ENCODE measurements around the gene ABCF3.

Gene ABCF3

DNA sequence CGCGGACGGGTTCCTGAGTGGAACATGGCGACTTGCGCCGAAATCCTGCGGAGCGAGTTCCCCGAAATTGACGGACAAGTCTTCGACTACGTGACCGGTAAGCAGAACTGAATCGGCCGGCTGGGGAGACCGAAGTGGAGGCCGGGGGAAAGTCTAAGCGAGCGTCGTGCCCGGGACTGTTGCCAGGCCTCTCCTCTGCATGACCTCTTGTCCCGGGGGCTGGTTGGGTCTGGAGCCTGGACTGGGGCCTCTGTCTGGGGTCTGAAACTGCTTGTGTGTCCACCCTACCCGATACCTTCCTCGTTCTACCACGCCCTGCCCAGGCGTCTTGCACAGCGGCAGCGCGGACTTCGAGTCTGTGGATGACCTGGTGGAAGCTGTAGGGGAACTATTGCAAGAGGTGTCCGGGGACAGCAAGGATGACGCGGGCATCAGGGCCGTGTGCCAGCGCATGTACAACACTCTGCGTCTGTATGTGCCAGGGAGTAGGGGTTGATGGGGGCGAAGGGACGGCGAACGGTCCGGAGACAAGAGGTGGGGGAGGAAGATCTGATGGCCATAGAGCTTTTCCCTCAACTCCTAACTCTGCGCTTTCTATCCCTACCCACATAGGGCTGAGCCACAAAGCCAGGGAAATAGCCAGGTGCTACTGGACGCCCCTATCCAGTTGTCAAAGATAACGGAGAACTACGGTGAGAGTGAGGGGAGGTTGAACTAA is at the start of gene ABCF3:
Gene ABCF3, plus strand, starts transcription at position 16 of the 718 bp plus-strand sequence. Its CDS starts 9 bp downstream, at position 25.
- Histone ChIP-seq H3K4me1 (ENCODE audit: control insufficient read depth, insufficient read depth, low read length) (0 out of 2 replicates have a peak, but pooled peaks cover 5% of the 10 kb centered on the region), H3K27ac (ENCODE audit: extremely low read depth, low read depth, low read length) (peak within 1 kb of the TSS; percentile 84), H3K4me3 (ENCODE audit: low read depth, low read length) (peak within 1 kb of the TSS; percentile 91), H3K9me3 (ENCODE audit: control insufficient read depth, insufficient read depth, low read depth, low read length) (no peaks in the 10 kb centered on the region), H3K36me3 (ENCODE audit: control insufficient read depth in 2 of 2, insufficient read depth in 1 of 2, low read length in 2 of 2) (peaks cover under 1 to 76% of the 10 kb centered on the region in 2 experiments; a peak in 2 of 3 replicates)
- POLR2A ChIA-PET: interaction anchor here (1.0 to 2.3 kb wide), 9 partner anchors 9 to 63 kb away, joined by 3 to 34 read pairs (median 4); partner anchors contain the start of genes AP2M1, EEF1AKMT4, EIF2B5 and VWA5B2
- CTCF ChIA-PET: interaction anchor here (0.5 to 1.0 kb wide), 6 partner anchors 40 to 930 kb away, joined by 3 to 5 read pairs (median 4); no protein-coding TSS in a partner anchor
- no peak for TF ChIP-seq ZBTB1 (tag by site-specific recombination; IDR thresholded peaks at IDR 0.05)
- no peak for TF ChIP-seq ZNF571 (tag by site-specific recombination; IDR thresholded peaks at IDR 0.05)
- no peak for TF ChIP-seq ZNF10 (tag by site-specific recombination; IDR thresholded peaks at IDR 0.05)
- TF ChIP-seq ZNF610 (tag by site-specific recombination; IDR thresholded peaks at IDR 0.05; ENCODE audit: borderline replicate concordance): no peak
- TF ChIP-seq SP2 (tag by site-specific recombination; IDR thresholded peaks at IDR 0.05): no peak
- TF ChIP-seq YY2 (tag by site-specific recombination; IDR thresholded peaks at IDR 0.05): 0 out of 2 replicates have a peak, but pooled peaks have one; percentile 47
- TF ChIP-seq ZNF510 (tag by site-specific recombination; IDR thresholded peaks at IDR 0.05; ENCODE audit: insufficient replicate concordance): no peak
- TF ChIP-seq ZNF132 (tag by site-specific recombination; IDR thresholded peaks at IDR 0.05; ENCODE audit: borderline replicate concordance): no peak
- TF ChIP-seq ZNF280C (tag by site-specific recombination; IDR thresholded peaks at IDR 0.05): no peak
- no peak for TF ChIP-seq ZNF658 (tag by site-specific recombination; IDR thresholded peaks at IDR 0.05)
- TF ChIP-seq ZNF335 (tag by site-specific recombination; conservative IDR thresholded peaks at IDR 0.05): no peak
- TF ChIP-seq PRDM2 (tag by site-specific recombination; IDR thresholded peaks at IDR 0.05; ENCODE audit: borderline replicate concordance): no peak
- TF ChIP-seq ZNF501 (tag by site-specific recombination; IDR thresholded peaks at IDR 0.05): 0 out of 2 replicates have a peak, but pooled peaks have one; percentile 50
- TF ChIP-seq ZNF560 (tag by site-specific recombination; IDR thresholded peaks at IDR 0.05; ENCODE audit: borderline replicate concordance): no peak
- TF ChIP-seq ZIC2 (tag by site-specific recombination; IDR thresholded peaks at IDR 0.05): no peak
- TF ChIP-seq ZNF624 (tag by site-specific recombination; IDR thresholded peaks at IDR 0.05): no peak
- TF ChIP-seq BCL11B (tag by site-specific recombination; IDR thresholded peaks at IDR 0.05; ENCODE audit: low read depth): 0 out of 2 replicates have a peak, but pooled peaks have one; percentile 23
- TF ChIP-seq ZNF660 (tag by site-specific recombination; IDR thresholded peaks at IDR 0.05): 0 out of 2 replicates have a peak, but pooled peaks have one; percentile 2
- no peak for TF ChIP-seq ZNF645 (tag by site-specific recombination; IDR thresholded peaks at IDR 0.05)
- TF ChIP-seq ZNF37A (tag by site-specific recombination; IDR thresholded peaks at IDR 0.05): no peak
- TF ChIP-seq SETDB1 (IDR thresholded peaks at IDR 0.05; ENCODE audit: insufficient read length, low read length): no peak
- TF ChIP-seq, protein P1, sequence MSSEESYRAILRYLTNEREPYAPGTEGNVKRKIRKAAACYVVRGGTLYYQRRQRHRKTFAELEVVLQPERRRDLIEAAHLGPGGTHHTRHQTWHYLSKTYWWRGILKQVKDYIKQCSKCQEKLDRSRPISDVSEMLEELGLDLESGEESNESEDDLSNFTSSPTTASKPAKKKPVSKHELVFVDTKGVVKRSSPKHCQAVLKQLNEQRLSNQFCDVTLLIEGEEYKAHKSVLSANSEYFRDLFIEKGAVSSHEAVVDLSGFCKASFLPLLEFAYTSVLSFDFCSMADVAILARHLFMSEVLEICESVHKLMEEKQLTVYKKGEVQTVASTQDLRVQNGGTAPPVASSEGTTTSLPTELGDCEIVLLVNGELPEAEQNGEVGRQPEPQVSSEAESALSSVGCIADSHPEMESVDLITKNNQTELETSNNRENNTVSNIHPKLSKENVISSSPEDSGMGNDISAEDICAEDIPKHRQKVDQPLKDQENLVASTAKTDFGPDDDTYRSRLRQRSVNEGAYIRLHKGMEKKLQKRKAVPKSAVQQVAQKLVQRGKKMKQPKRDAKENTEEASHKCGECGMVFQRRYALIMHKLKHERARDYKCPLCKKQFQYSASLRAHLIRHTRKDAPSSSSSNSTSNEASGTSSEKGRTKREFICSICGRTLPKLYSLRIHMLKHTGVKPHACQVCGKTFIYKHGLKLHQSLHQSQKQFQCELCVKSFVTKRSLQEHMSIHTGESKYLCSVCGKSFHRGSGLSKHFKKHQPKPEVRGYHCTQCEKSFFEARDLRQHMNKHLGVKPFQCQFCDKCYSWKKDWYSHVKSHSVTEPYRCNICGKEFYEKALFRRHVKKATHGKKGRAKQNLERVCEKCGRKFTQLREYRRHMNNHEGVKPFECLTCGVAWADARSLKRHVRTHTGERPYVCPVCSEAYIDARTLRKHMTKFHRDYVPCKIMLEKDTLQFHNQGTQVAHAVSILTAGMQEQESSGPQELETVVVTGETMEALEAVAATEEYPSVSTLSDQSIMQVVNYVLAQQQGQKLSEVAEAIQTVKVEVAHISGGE (tag by site-specific recombination; conservative IDR thresholded peaks at IDR 0.05; ENCODE audit: low read depth): no peak
